Fibroblast of lung (primary cell): Measurements from ENCODE around the gene PTPN22. TPM values are rescaled to one million over a fixed set of nuclear protein-coding genes. Genes with fewer than 3 reads are reported as not detected.
"Not testable (repeated sequence)": the region's sequence is repeated elsewhere in the genome, so short reads cannot be mapped to it uniquely, and the experiment has no call there.

Source experiments
- DNase-seq, 2 donors: peaks; one replicate each; pipeline versions ENCODE4 v3.0.0 to v3.0.0-alpha.2; 2010; ENCODE audit warnings: low read depth in 2 of 2
- H2AFZ ChIP-seq: 2 replicates; pipeline ENCODE4 v1.5.1; 2012; ENCODE audit warnings: low read length, control low read depth, inconsistent platforms
- H3K27ac ChIP-seq: 2 replicates; pipeline ENCODE4 v1.5.1; 2011; ENCODE audit warnings: low read length, control low read depth; ENCODE audit not compliant: insufficient read depth
- H3K27me3 ChIP-seq: 2 replicates; pipeline ENCODE4 v1.5.1; 2011; ENCODE audit warnings: mild to moderate bottlenecking, low read length; ENCODE audit not compliant: control insufficient read depth, insufficient read depth
- H3K36me3 ChIP-seq: 2 replicates; pipeline ENCODE4 v1.5.1; 2011; ENCODE audit warnings: low read length; ENCODE audit not compliant: control insufficient read depth, insufficient read depth
- H3K4me1 ChIP-seq: 2 replicates; pipeline ENCODE4 v1.5.1; 2011; ENCODE audit warnings: low read length; ENCODE audit not compliant: control insufficient read depth, insufficient read depth; ENCODE audit errors: extremely low read depth
- H3K4me2 ChIP-seq: 2 replicates; pipeline ENCODE4 v1.5.1; 2011; ENCODE audit warnings: low read length, control low read depth; ENCODE audit not compliant: insufficient read depth; ENCODE audit errors: extremely low read depth
- H3K4me3 ChIP-seq, 4 experiments: fragments of 200-600 bp in 1 of 4; sonication (generic) in 1 of 4; replicated peaks in 1 of 4; 2 replicates each; pipeline ENCODE4 v1.5.1; 2011 to 2016; ENCODE audit warnings: low read length in 4 of 4, low read depth in 3 of 4, mild to moderate bottlenecking in 3 of 4, control low read depth in 2 of 4, inconsistent platforms in 1 of 4, mixed read lengths in 1 of 4; ENCODE audit not compliant: insufficient read depth in 1 of 4; ENCODE audit errors: control extremely low read depth in 1 of 4
- H3K79me2 ChIP-seq: 2 replicates; pipeline ENCODE4 v1.5.1; 2012; ENCODE audit warnings: mild to moderate bottlenecking, low read length, inconsistent platforms; ENCODE audit not compliant: control insufficient read depth, insufficient read depth
- H3K9ac ChIP-seq: 2 replicates; pipeline ENCODE4 v1.5.1; 2011; ENCODE audit warnings: mild to moderate bottlenecking, low read length, control low read depth; ENCODE audit not compliant: insufficient read depth
- H3K9me3 ChIP-seq: 2 replicates; pipeline ENCODE4 v1.5.1; 2012; ENCODE audit warnings: low read depth, low read length; ENCODE audit not compliant: control insufficient read depth, insufficient read depth
- H4K20me1 ChIP-seq: 2 replicates; pipeline ENCODE4 v1.5.1; 2011; ENCODE audit warnings: low read length; ENCODE audit not compliant: control insufficient read depth, insufficient read depth; ENCODE audit errors: extremely low read depth
- EZH2 ChIP-seq: IDR thresholded peaks from 2 replicates; pipeline ENCODE4 v1.5.1; 2012; ENCODE audit warnings: low read length, control low read depth, mild to moderate bottlenecking; ENCODE audit errors: missing control alignments
- polyA plus RNA-seq, 2 donors: library from polyadenylated mRNA; depleted of rRNA in 1 of 2; stranded (reverse) in 1 of 2; unstranded in 1 of 2; fragments of >200 nt; gene quantifications; 2 replicates each; pipeline ENCODE4 v1.2.1, GENCODE V29; 2011 to 2012; ENCODE audit warnings: missing spikeins in 1 of 2
- total RNA-seq: library from RNA; depleted of rRNA; stranded (reverse); fragments of >200 nt; gene quantifications from 2 replicates; pipeline ENCODE4 v1.2.1, GENCODE V29; 2014
- TF ChIP-seq, protein P1 (sequence below), 2 donors: IDR thresholded peaks in 1 of 2; conservative IDR thresholded peaks in 1 of 2; 1 replicate in 1 of 2; 2 replicates in 1 of 2; pipeline ENCODE4 v1.5.1; 2011 to 2012; ENCODE audit warnings: low read length in 2 of 2, control low read depth in 1 of 2, inconsistent platforms in 1 of 2, low read depth in 1 of 2, mild to moderate bottlenecking in 1 of 2

PTPN22 gene
- total and polyA plus RNA-seq, 2 donors (not counting 1 experiment from before 2014, with no cell fraction given), result 0.10 to 0.33 TPM

DNA sequence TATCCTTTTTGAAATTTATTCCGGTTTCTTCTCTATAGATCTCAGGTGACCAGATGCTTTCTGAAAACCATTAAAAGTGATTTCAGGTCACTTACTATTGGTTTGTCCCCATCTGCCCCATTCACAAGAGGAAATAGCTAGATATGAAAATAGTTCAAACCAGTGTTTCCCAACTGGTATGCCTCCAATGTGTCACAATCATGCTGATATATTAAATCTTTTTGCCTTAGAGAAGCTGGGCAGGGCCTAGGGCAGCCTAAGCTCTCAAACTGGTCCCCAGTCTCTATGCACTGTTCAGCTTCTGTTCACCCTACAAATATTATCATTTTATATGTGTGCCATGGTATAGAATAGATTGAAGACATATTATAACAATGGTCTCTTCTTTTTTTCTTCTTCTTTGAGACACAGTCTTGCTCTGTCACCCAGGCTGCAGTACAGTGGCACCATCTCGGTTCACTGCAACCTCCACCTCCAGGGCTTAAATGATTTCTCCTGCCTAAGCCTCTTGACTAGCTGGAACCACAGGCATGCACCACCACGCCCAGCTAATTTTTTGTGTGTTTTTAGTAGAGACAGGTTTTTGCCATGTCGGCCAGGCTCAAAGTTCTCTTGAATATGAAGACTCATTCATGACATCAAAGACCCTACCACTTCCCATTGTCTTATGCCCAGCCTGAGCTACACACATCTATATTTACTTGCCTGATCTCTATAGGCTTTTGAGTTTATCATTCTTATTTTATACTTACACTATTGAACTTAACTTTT is 15.7 kb downstream of the PTPN22 start:
- no peak for DNase-seq
- Histone ChIP-seq H3K9ac (no peak overlapping the region), H3K9me3 (no peaks in the 10 kb centered on the region), H3K36me3 (no peaks in the 10 kb centered on the region), H3K27me3 (no peaks in the 10 kb centered on the region), H3K27ac (no peak overlapping the region), H4K20me1 (no peaks in the 10 kb centered on the region), H3K4me3 (no peak overlapping the region), H3K4me1 (peaks cover 9% of the 10 kb centered on the region), H2AFZ (no peak overlapping the region), H3K4me2 (no peak overlapping the region), H3K79me2 (no peaks in the 10 kb centered on the region)
- TF ChIP-seq, protein P1, sequence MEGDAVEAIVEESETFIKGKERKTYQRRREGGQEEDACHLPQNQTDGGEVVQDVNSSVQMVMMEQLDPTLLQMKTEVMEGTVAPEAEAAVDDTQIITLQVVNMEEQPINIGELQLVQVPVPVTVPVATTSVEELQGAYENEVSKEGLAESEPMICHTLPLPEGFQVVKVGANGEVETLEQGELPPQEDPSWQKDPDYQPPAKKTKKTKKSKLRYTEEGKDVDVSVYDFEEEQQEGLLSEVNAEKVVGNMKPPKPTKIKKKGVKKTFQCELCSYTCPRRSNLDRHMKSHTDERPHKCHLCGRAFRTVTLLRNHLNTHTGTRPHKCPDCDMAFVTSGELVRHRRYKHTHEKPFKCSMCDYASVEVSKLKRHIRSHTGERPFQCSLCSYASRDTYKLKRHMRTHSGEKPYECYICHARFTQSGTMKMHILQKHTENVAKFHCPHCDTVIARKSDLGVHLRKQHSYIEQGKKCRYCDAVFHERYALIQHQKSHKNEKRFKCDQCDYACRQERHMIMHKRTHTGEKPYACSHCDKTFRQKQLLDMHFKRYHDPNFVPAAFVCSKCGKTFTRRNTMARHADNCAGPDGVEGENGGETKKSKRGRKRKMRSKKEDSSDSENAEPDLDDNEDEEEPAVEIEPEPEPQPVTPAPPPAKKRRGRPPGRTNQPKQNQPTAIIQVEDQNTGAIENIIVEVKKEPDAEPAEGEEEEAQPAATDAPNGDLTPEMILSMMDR (conservative IDR thresholded peaks at IDR 0.05 in 1 of 2, IDR thresholded peaks at IDR 0.05 in 1 of 2; ENCODE audit: low read depth in 1 of 2, low read length in 2 of 2), result no peak
- TF ChIP-seq EZH2, result no peak

- H3K27ac ChIP-seq, result no peak overlapping the region
- no peak overlapping the region for H3K9ac ChIP-seq
- no peak overlapping the region for H2AFZ ChIP-seq
Measured at GRCh38 chr1:113854234-113854633, 17.3 kb downstream of the PTPN22 start.

DNA sequence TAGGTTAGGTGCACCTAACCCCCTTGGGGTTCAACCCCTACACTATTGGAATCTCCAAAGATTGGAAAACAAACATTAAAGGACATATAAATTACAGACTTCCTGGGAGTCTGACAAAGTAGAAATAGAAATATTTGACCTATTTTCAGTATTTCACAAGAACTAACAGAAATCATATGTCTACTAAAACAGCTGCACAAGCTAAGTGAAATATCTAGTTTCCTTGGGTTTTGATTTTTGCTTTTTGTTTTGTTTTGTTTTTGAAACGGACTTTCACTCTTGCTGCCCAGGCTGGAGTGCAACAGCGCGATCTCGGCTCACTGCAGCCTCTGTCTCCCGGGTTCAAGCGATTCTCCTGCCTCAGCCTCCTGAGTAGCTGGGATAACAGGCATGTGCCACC is 18.8 kb downstream of the PTPN22 start:
- H3K9ac ChIP-seq, H3K27ac ChIP-seq, H3K36me3 ChIP-seq, H3K4me1 ChIP-seq, H3K27me3 ChIP-seq, H3K79me2 ChIP-seq, DNase-seq, H3K4me3 ChIP-seq, H2AFZ ChIP-seq, H3K9me3 ChIP-seq, H4K20me1 ChIP-seq: not testable (repeated sequence)
- H3K4me2 ChIP-seq, result peak overlapping the region; percentile 8

More at GRCh38 chr1:113854234-113854633, 17.3 kb downstream of the PTPN22 start:
- Histone ChIP-seq H3K4me2 (no peak overlapping the region), H3K4me1 (no peaks in the 10 kb centered on the region), H3K27me3 (no peaks in the 10 kb centered on the region), H3K9me3 (no peaks in the 10 kb centered on the region), H3K4me3 (no peak overlapping the region), H3K36me3 (no peaks in the 10 kb centered on the region), H4K20me1 (no peaks in the 10 kb centered on the region), H3K79me2 (no peaks in the 10 kb centered on the region)
- TF ChIP-seq, protein P1 (conservative IDR thresholded peaks at IDR 0.05 in 1 of 2, IDR thresholded peaks at IDR 0.05 in 1 of 2; ENCODE audit: low read depth in 1 of 2, low read length in 2 of 2), result no peak
- TF ChIP-seq EZH2, result no peak
- DNase-seq, result no peak
